Measurements from ENCODE around the gene KIAA0825. TPM values are rescaled to one million over a fixed set of nuclear protein-coding genes. Genes with fewer than 3 reads are reported as not detected.

Gene KIAA0825
- polyA plus RNA-seq, 3 donors = 0.56 to 1.3 (median 0.89) TPM

- H3K27me3 ChIP-seq (ENCODE audit: control insufficient read depth in 2 of 2, insufficient read depth in 2 of 2, low read length in 2 of 2) = no peaks in the 10 kb centered on the region
- H3K36me3 ChIP-seq (replicated peaks in 1 of 2; ENCODE audit: control insufficient read depth in 1 of 2, insufficient read depth in 2 of 2, low read length in 2 of 2) = no peaks in the 10 kb centered on the region
- no peak overlapping the region for H3K4me3 ChIP-seq (replicated peaks in 1 of 3; ENCODE audit: low read depth in 2 of 3, low read length in 3 of 3)
- no peaks in the 10 kb centered on the region for H3K79me2 ChIP-seq (ENCODE audit: insufficient read depth, low read length)
- Mint-ChIP-seq H3K4me1 (no peaks in the 10 kb centered on the region), H3K9me3 (no peaks in the 10 kb centered on the region), H3K27me3 (ENCODE audit: low read depth in 3 of 3) (no peaks in the 10 kb centered on the region), H3K27ac (peak overlapping the region in 1 of 7 donors; percentile 25), H3K4me3 (no peak overlapping the region), H3K36me3 (no peaks in the 10 kb centered on the region)
- H4K20me1 ChIP-seq (ENCODE audit: insufficient read depth, low read length) = no peaks in the 10 kb centered on the region
- intact Hi-C loops (cut with micrococcal nuclease) = no loop called here
- no peak for TF ChIP-seq CTCF (IDR thresholded peaks at IDR 0.05)
- no peak overlapping the region for H2AFZ ChIP-seq (ENCODE audit: insufficient read depth, low read depth, low read length, poor library complexity, severe bottlenecking)
- H3K9ac ChIP-seq (ENCODE audit: insufficient read depth, low read length, poor library complexity, severe bottlenecking) = no peak overlapping the region
- H3K4me2 ChIP-seq (replicated peaks; ENCODE audit: extremely low read depth, low read length, poor library complexity, severe bottlenecking) = no peak overlapping the region
- no CpG with 5 or more reads among the region's 2 CpGs for WGBS (ENCODE audit: insufficient coverage)
- H3K9me3 ChIP-seq (replicated peaks in 1 of 2; ENCODE audit: control insufficient read depth in 1 of 2, insufficient read depth in 1 of 2, low read length in 2 of 2) = no peaks in the 10 kb centered on the region
- H3K27ac ChIP-seq (ENCODE audit: low read depth in 1 of 2, low read length in 2 of 2) = no peak overlapping the region
- H3K4me1 ChIP-seq (ENCODE audit: control insufficient read depth in 1 of 2, insufficient read depth in 2 of 2, low read length in 2 of 2) = no peaks in the 10 kb centered on the region
- DNase-seq = no peak
Observed at GRCh38 chr5:94526706-94527105, 91.7 kb downstream of the KIAA0825 start.

GRCh38 chr5:94524841-94525697 lies 93.3 kb downstream of the KIAA0825 start:
- H3K4me3 Mint-ChIP-seq = no peak overlapping the region
- Histone ChIP-seq H4K20me1 (ENCODE audit: insufficient read depth, low read length) (no peaks in the 10 kb centered on the region), H3K9ac (ENCODE audit: insufficient read depth, low read length, poor library complexity, severe bottlenecking) (no peak overlapping the region), H3K4me2 (replicated peaks; ENCODE audit: extremely low read depth, low read length, poor library complexity, severe bottlenecking) (no peak overlapping the region), H3K27ac (ENCODE audit: low read depth in 1 of 2, low read length in 2 of 2) (no peak overlapping the region), H3K36me3 (replicated peaks in 1 of 2; ENCODE audit: control insufficient read depth in 1 of 2, insufficient read depth in 2 of 2, low read length in 2 of 2) (no peaks in the 10 kb centered on the region), H3K79me2 (ENCODE audit: insufficient read depth, low read length) (no peaks in the 10 kb centered on the region), H3K9me3 (replicated peaks in 1 of 2; ENCODE audit: control insufficient read depth in 1 of 2, insufficient read depth in 1 of 2, low read length in 2 of 2) (no peaks in the 10 kb centered on the region), H3K4me3 (replicated peaks in 1 of 3; ENCODE audit: low read depth in 2 of 3, low read length in 3 of 3) (no peak overlapping the region), H3K4me1 (ENCODE audit: control insufficient read depth in 1 of 2, insufficient read depth in 2 of 2, low read length in 2 of 2) (no peaks in the 10 kb centered on the region), H3K27me3 (ENCODE audit: control insufficient read depth in 2 of 2, insufficient read depth in 2 of 2, low read length in 2 of 2) (no peaks in the 10 kb centered on the region), H2AFZ (ENCODE audit: insufficient read depth, low read depth, low read length, poor library complexity, severe bottlenecking) (no peak overlapping the region)
- peak in 2 of 3 donors; percentile 26 to 33 for DNase-seq
- peak; percentile 74 for TF ChIP-seq CTCF (IDR thresholded peaks at IDR 0.05)
- H3K27me3 Mint-ChIP-seq (ENCODE audit: low read depth in 3 of 3) = no peaks in the 10 kb centered on the region
- no peaks in the 10 kb centered on the region for H3K9me3 Mint-ChIP-seq
- no CpG with 5 or more reads among the region's 4 CpGs for WGBS (ENCODE audit: insufficient coverage)
- H3K36me3 Mint-ChIP-seq = peaks cover 0 to 3% of the 10 kb centered on the region in 2 donors
- no peak overlapping the region for H3K27ac Mint-ChIP-seq
- intact Hi-C loops (cut with micrococcal nuclease) = no loop called here
- H3K4me1 Mint-ChIP-seq = no peaks in the 10 kb centered on the region

Measured in CD14-positive monocyte (primary cell).